ENCODE measurements around the gene ADAMTS18. TPM values are rescaled to one million over a fixed set of nuclear protein-coding genes. Genes with fewer than 3 reads are reported as not detected.

ADAMTS18 gene
- total and polyA plus RNA-seq, 9 of the 15 experiments (the other 6 are each of a cell fraction or from before 2014, with no cell fraction given), result not detected

DNA sequence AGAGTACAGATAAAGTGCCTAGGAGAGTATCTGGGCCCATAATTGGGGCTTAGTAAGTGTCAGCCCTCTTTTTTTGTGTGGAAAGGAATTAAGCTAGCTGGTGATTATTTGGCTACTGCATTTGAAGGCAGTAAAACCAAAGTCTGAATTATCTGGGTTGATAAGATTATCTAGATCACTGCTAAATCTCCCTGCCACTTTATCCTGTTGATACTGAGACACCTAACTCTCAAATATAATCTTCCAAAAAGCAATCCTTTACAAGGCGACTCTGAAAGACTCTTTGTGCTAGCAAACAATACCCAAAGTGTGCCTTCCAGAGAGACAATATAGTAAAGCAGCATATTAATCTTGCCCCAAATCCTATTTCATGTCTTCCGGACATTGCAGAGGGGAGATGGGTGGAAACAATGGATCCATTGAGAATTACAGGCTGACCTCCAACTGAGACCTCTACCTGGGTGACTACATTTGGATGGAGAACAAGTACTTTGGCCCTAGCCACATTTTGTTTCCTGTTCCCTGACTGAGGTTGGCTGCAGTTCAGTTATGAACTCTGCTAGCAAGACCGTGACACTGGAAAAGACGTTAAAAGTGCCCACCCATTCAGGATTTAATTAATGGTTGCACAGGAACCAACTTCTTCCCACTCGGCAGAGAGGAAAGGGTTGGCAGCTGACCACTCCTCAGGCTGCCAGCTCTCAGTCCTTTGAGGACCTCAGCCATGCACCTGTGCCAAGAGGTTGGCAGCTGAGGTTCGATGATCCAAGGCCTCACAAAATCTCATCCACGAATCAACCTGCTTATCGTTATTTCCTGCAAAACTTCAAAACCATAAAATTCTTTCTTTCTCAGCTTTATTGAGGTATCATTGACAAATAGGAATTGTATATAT, 163.1 kb downstream of the ADAMTS18 start:
- under 1% methylated on average over 8 of the region's 8 CpGs for WGBS (ENCODE audit: insufficient coverage, low coverage, missing lambda C conversion rate)
- TF ChIP-seq, protein P1, sequence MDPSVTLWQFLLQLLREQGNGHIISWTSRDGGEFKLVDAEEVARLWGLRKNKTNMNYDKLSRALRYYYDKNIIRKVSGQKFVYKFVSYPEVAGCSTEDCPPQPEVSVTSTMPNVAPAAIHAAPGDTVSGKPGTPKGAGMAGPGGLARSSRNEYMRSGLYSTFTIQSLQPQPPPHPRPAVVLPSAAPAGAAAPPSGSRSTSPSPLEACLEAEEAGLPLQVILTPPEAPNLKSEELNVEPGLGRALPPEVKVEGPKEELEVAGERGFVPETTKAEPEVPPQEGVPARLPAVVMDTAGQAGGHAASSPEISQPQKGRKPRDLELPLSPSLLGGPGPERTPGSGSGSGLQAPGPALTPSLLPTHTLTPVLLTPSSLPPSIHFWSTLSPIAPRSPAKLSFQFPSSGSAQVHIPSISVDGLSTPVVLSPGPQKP (CRISPR knock-in tag; IDR thresholded peaks at IDR 0.05), result no peak
- TF ChIP-seq ZNF347 (CRISPR knock-in tag; IDR thresholded peaks at IDR 0.05; ENCODE audit: low read depth) (no peak), SMAD3 (CRISPR knock-in tag; conservative IDR thresholded peaks at IDR 0.05) (no peak), ZNF24 (IDR thresholded peaks at IDR 0.05) (no peak), RAD21 (CRISPR knock-in tag; conservative IDR thresholded peaks at IDR 0.05 in 1 of 2, IDR thresholded peaks at IDR 0.05 in 1 of 2) (no peak), ATF7 (IDR thresholded peaks at IDR 0.05) (no peak), ZNF23 (CRISPR knock-in tag; IDR thresholded peaks at IDR 0.05) (no peak), SREBF2 (CRISPR knock-in tag; IDR thresholded peaks at IDR 0.05) (no peak), ETS2 (tag; IDR thresholded peaks at IDR 0.05; ENCODE audit: borderline replicate concordance, poor library complexity, severe bottlenecking) (no peak), ADNP (tag; IDR thresholded peaks at IDR 0.05) (no peak), ZNF764 (CRISPR knock-in tag; IDR thresholded peaks at IDR 0.05; ENCODE audit: low read depth) (no peak), MTA1 (IDR thresholded peaks at IDR 0.05; ENCODE audit: borderline replicate concordance) (no peak), SUPT5H (IDR thresholded peaks at IDR 0.05) (no peak), ZNF583 (CRISPR knock-in tag; IDR thresholded peaks at IDR 0.05) (no peak), BRD9 (IDR thresholded peaks at IDR 0.05; ENCODE audit: low read depth, partially characterized antibody) (no peak), MAFK (IDR thresholded peaks at IDR 0.05; ENCODE audit: low read length) (no peak), MTA3 (IDR thresholded peaks at IDR 0.05; ENCODE audit: borderline replicate concordance) (no peak)
- TF ChIP-seq, protein P2, sequence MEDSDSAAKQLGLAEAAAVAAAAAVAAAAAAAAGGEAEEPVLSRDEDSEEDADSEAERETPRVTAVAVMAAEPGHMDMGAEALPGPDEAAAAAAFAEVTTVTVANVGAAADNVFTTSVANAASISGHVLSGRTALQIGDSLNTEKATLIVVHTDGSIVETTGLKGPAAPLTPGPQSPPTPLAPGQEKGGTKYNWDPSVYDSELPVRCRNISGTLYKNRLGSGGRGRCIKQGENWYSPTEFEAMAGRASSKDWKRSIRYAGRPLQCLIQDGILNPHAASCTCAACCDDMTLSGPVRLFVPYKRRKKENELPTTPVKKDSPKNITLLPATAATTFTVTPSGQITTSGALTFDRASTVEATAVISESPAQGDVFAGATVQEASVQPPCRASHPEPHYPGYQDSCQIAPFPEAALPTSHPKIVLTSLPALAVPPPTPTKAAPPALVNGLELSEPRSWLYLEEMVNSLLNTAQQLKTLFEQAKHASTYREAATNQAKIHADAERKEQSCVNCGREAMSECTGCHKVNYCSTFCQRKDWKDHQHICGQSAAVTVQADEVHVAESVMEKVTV (CRISPR knock-in tag; IDR thresholded peaks at IDR 0.05), result no peak
- TF ChIP-seq, protein P3, sequence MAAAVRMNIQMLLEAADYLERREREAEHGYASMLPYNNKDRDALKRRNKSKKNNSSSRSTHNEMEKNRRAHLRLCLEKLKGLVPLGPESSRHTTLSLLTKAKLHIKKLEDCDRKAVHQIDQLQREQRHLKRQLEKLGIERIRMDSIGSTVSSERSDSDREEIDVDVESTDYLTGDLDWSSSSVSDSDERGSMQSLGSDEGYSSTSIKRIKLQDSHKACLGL (CRISPR knock-in tag; IDR thresholded peaks at IDR 0.05; ENCODE audit: borderline replicate concordance, poor library complexity, severe bottlenecking), result no peak
- POLR2A ChIA-PET, result interaction anchor here (1.0 kb wide), 1 partner anchor 26 kb away, joined by 4 read pairs; no protein-coding TSS in a partner anchor
- no TSS peak for BruUV-seq (replicated peaks)
- intact Hi-C loops (cut with micrococcal nuclease) (no loop called here), in situ Hi-C loops (cut with MboI) (no loop called here)
- ATAC-seq (no peak), FAIRE-seq (no peak), DNase-seq (ENCODE audit: extremely low read depth in 1 of 4, low spot score in 3 of 4) (no peak)
- no peak overlapping the region for H3K9ac ChIP-seq (ENCODE audit: insufficient read depth in 1 of 2, low read depth in 2 of 2, low read length in 2 of 2)
- H2AFZ ChIP-seq (ENCODE audit: low read depth, low read length), result no peak overlapping the region
- no peaks in the 10 kb centered on the region for H4K20me1 ChIP-seq (replicated peaks; ENCODE audit: control insufficient read depth, insufficient read depth, low read length)
- no peaks in the 10 kb centered on the region for H3K79me2 ChIP-seq (ENCODE audit: control insufficient read depth, insufficient read depth, low read length)
- H3K27ac ChIP-seq (ENCODE audit: extremely low read depth, low read depth, low read length), result no peak overlapping the region
- H3K9me1 ChIP-seq (ENCODE audit: control insufficient read depth, insufficient read depth, low read length), result no peaks in the 10 kb centered on the region
- no peaks in the 10 kb centered on the region for H3K9me3 ChIP-seq (replicated peaks; ENCODE audit: control insufficient read depth, insufficient read depth, low read depth, low read length)
- CTCF ChIA-PET (ENCODE audit: low intra/inter-chr PET ratio), result no interaction called here
- no peak overlapping the region for H3K4me2 ChIP-seq (ENCODE audit: insufficient read depth, low read length)
- H3K4me1 ChIP-seq (replicated peaks in 1 of 2; ENCODE audit: control insufficient read depth in 2 of 2, insufficient read depth in 2 of 2, low read length in 2 of 2), result no peaks in the 10 kb centered on the region
- no peaks in the 10 kb centered on the region for H3K36me3 ChIP-seq (ENCODE audit: control insufficient read depth, insufficient read depth, low read length)
- H3K27me3 ChIP-seq (ENCODE audit: control insufficient read depth in 2 of 2, insufficient read depth in 2 of 2, low read length in 2 of 2), result no peaks in the 10 kb centered on the region
- H3K4me3 ChIP-seq, result no peak overlapping the region
